HepG2 (cell line): ENCODE measurements around the gene IQCE. TPM values are rescaled to one million over a fixed set of nuclear protein-coding genes. Genes with fewer than 3 reads are reported as not detected.
A peak's percentile ranks its signal among the peaks of the same experiment; 100 is the strongest.

Experiments used
- AHR ChIP-seq: IDR thresholded peaks from 2 replicates; pipeline ENCODE4 v1.6.1; 2018; ENCODE audit warnings: missing genetic modification reagents, missing compliant biosample characterization
- ARID5B ChIP-seq: IDR thresholded peaks from 2 replicates; pipeline ENCODE4 v1.4.0; 2020; ENCODE audit warnings: mild to moderate bottlenecking, missing genetic modification reagents
- ATM ChIP-seq: fragments of 450-650 bp; IDR thresholded peaks from 2 replicates; pipeline ENCODE4 v1.7.1; 2017; ENCODE audit warnings: mild to moderate bottlenecking, borderline replicate concordance
- BCL6 ChIP-seq: IDR thresholded peaks from 2 replicates; pipeline ENCODE4 v1.6.1; 2016; ENCODE audit warnings: missing genetic modification reagents, missing compliant biosample characterization
- CBX5 ChIP-seq: sonication (generic); formaldehyde crosslinking; IDR thresholded peaks from 2 replicates; pipeline ENCODE4 v1.4.0; 2020; ENCODE audit warnings: missing genetic modification reagents, borderline replicate concordance
- CCAR2 ChIP-seq: fragments of 200-400 bp; formaldehyde crosslinking; optimal IDR thresholded peaks from 2 replicates; pipeline ENCODE3; 2018; ENCODE audit warnings: low read depth, mild to moderate bottlenecking, low read length, moderate library complexity
- EED ChIP-seq: sonication (generic); formaldehyde crosslinking; IDR thresholded peaks from 2 replicates; pipeline ENCODE4 v1.5.0; 2020; ENCODE audit warnings: mild to moderate bottlenecking, missing genetic modification reagents
- LBX2 ChIP-seq: sonication (generic); formaldehyde crosslinking; IDR thresholded peaks from 2 replicates; pipeline ENCODE4 v1.5.0; 2020; ENCODE audit warnings: missing genetic modification reagents, mild to moderate bottlenecking, borderline replicate concordance
- MTA1 ChIP-seq: sonication (generic); formaldehyde crosslinking; IDR thresholded peaks from 2 replicates; pipeline ENCODE4 v1.4.0; 2020; ENCODE audit warnings: missing genetic modification reagents, mild to moderate bottlenecking, borderline replicate concordance
- NFE2L2 ChIP-seq: fragments of 150-350 bp; IDR thresholded peaks from 2 replicates; pipeline ENCODE4 v1.6.1; 2014; ENCODE audit warnings: low read length
- NFRKB ChIP-seq: fragments of 450-650 bp; IDR thresholded peaks from 2 replicates; pipeline ENCODE4 v1.6.1; 2017
- NFYB ChIP-seq: sonication (generic); formaldehyde crosslinking; IDR thresholded peaks from 2 replicates; pipeline ENCODE4 v1.4.0; 2020; ENCODE audit warnings: missing genetic modification reagents
- PBX3 ChIP-seq: sonication (generic); formaldehyde crosslinking; IDR thresholded peaks from 2 replicates; pipeline ENCODE4 v1.8.1; 2023; ENCODE audit warnings: missing genetic modification reagents, inconsistent platforms, borderline replicate concordance
- RBFOX2 ChIP-seq: fragments of 200-400 bp; formaldehyde crosslinking; IDR thresholded peaks from 2 replicates; pipeline ENCODE4 v1.6.1; 2017; ENCODE audit warnings: low read depth, mild to moderate bottlenecking, low read length
- SAFB2 ChIP-seq: sonication (generic); formaldehyde crosslinking; IDR thresholded peaks from 2 replicates; pipeline ENCODE4 v1.5.1; 2020; ENCODE audit warnings: missing genetic modification reagents, low read depth, mild to moderate bottlenecking, borderline replicate concordance
- SIN3B ChIP-seq: fragments of 150-350 bp; IDR thresholded peaks from 2 replicates; pipeline ENCODE4 v1.6.1; 2014; ENCODE audit warnings: low read length
- SOX5 ChIP-seq: IDR thresholded peaks from 2 replicates; pipeline ENCODE4 v1.6.1; 2016; ENCODE audit warnings: borderline replicate concordance
- SRSF9 ChIP-seq: fragments of 200-400 bp; formaldehyde crosslinking; IDR thresholded peaks from 2 replicates; pipeline ENCODE4 v1.6.1; 2018; ENCODE audit warnings: borderline replicate concordance, mild to moderate bottlenecking, low read depth, low read length; ENCODE audit not compliant: insufficient read depth, poor library complexity, severe bottlenecking
- ZFAT ChIP-seq: sonication (generic); formaldehyde crosslinking; conservative IDR thresholded peaks from 2 replicates; pipeline ENCODE4 v1.8.1; 2023; ENCODE audit warnings: missing genetic modification reagents, inconsistent platforms
- ZNF282 ChIP-seq: fragments of 450-650 bp; IDR thresholded peaks from 2 replicates; pipeline ENCODE4 v1.6.1; 2018; ENCODE audit not compliant: partially characterized antibody
- ZNF513 ChIP-seq: sonication (generic); formaldehyde crosslinking; conservative IDR thresholded peaks from 2 replicates; pipeline ENCODE4 v1.5.0; 2020; ENCODE audit warnings: missing genetic modification reagents
- ZSCAN21 ChIP-seq: sonication (generic); formaldehyde crosslinking; IDR thresholded peaks from 2 replicates; pipeline ENCODE4 v1.8.0; 2022; ENCODE audit warnings: mild to moderate bottlenecking, missing genetic modification reagents, moderate library complexity, borderline replicate concordance
- polyA plus RNA-seq, 8 experiments: library from polyadenylated mRNA; depleted of rRNA in 3 of 8; stranded (reverse) in 7 of 8; unstranded in 1 of 8; fragments of >200 nt; fragmentation: Illumina TruSeq in 4 of 8; extraction: Trizol in 4 of 8; gene quantifications; 2 replicates each; pipeline versions ENCODE4 v1.2.1 to v1.2.3, GENCODE V29; 2011 to 2016; ENCODE audit warnings: low read depth in 4 of 8, missing spikeins in 1 of 8, mixed read lengths in 1 of 8; ENCODE audit not compliant: insufficient read depth in 1 of 8
- total RNA-seq, 5 experiments: library from RNA; depleted of rRNA; stranded (reverse); fragments of >200 nt; fragmentation: Illumina TruSeq; extraction: Trizol; gene quantifications; 2 replicates each; pipeline ENCODE4 v1.2.3, GENCODE V29; 2016; ENCODE audit warnings: low read depth in 1 of 5

Gene IQCE
- total and polyA plus RNA-seq, 2 of the 13 experiments (the other 11 are each of a cell fraction or from before 2014, with no cell fraction given) = 1.5 to 2.5 TPM

GRCh38 chr7:2638224-2638991 lies 79.6 kb downstream of the IQCE start (continued):
- TF ChIP-seq LBX2 = no peak
- TF ChIP-seq BCL6 (CRISPR knock-in tag) = peak; percentile 98
- peak; percentile 79; the same call in 1 of the 2 replicates for TF ChIP-seq SOX5 (CRISPR knock-in tag)
- peak; percentile 87 for TF ChIP-seq ARID5B
- no peak for TF ChIP-seq SRSF9
- peak; percentile 78 for TF ChIP-seq ZSCAN21 (CRISPR knock-in tag)
- peak; percentile 68 for TF ChIP-seq RBFOX2
- no peak for TF ChIP-seq NFYB (CRISPR knock-in tag)
- TF ChIP-seq NFRKB = no peak
- TF ChIP-seq CCAR2 = no peak
- no peak for TF ChIP-seq EED (CRISPR knock-in tag)
- 0 out of 2 replicates have a peak, but pooled peaks have one; percentile 23 for TF ChIP-seq AHR
- no peak for TF ChIP-seq SIN3B
- TF ChIP-seq ZNF282 = no peak
- TF ChIP-seq MTA1 = peak; percentile 96
- no peak for TF ChIP-seq NFE2L2
- TF ChIP-seq ATM = no peak
- TF ChIP-seq CBX5 (CRISPR knock-in tag) = no peak; the same call in 1 of the 2 replicates
- no peak for TF ChIP-seq ZNF513
- TF ChIP-seq PBX3 = no peak
- TF ChIP-seq SAFB2 (CRISPR knock-in tag) = no peak
- TF ChIP-seq ZFAT (CRISPR knock-in tag) = 0 out of 2 replicates have a peak, but pooled peaks have one; percentile 46
